Lower leg skin (tissue), 4 donors: ENCODE results near the gene KCNJ6. TPM values are rescaled to one million over a fixed set of nuclear protein-coding genes. Genes with fewer than 3 reads are reported as not detected.
A peak's percentile ranks its signal among the peaks of the same experiment; 100 is the strongest.

Experiments used
- DNase-seq, 2 donors: peaks; one replicate each; pipeline ENCODE4 v3.0.0-alpha.2; 2019; ENCODE audit warnings: low spot score in 2 of 2
- H3K4me3 ChIP-seq: fragments of 200-600 bp; sonication (generic); 2 replicates; pipeline ENCODE4 v1.5.1; 2017; ENCODE audit warnings: mild to moderate bottlenecking, low read depth; ENCODE audit not compliant: poor library complexity, severe bottlenecking
- CTCF ChIP-seq, 3 donors: fragments of 450-650 bp; IDR thresholded peaks; one replicate each; pipeline ENCODE4 v1.5.1; 2016; ENCODE audit warnings: antibody characterized with exemption in 3 of 3, mild to moderate bottlenecking in 3 of 3, moderate library complexity in 2 of 3
- POLR2A ChIP-seq, 2 donors: fragments of 450-650 bp; IDR thresholded peaks; one replicate each; pipeline ENCODE4 v1.6.1; 2016 to 2017; ENCODE audit warnings: antibody characterized with exemption in 2 of 2, mild to moderate bottlenecking in 1 of 2, moderate library complexity in 1 of 2
- WGBS, 2 donors: methylation state at CpG; one replicate each; pipeline ENCODE4 v1.1.5; 2018; 5-methylcytosine and 5-hydroxymethylcytosine counted together
- intact Hi-C: fragments of 100-400 bp; cut with DNase I; formaldehyde crosslinking; loops from one replicate; pipeline ENCODE4 v1.15.0; 2023; ENCODE audit warnings: low total_unique reads
- total RNA-seq, 4 donors: library from RNA; depleted of rRNA; stranded (reverse); fragments of >200 nt; gene quantifications; one replicate each; pipeline ENCODE4 v1.1.0, GENCODE V29; 2016

KCNJ6 gene
- total RNA-seq, 4 donors from 2014 or later = 0.04 TPM; not detected in 3

GRCh38 chr21:37904856-37905255 lies 11.4 kb downstream of the KCNJ6 start:
- no peak overlapping the region for H3K4me3 ChIP-seq
- TF ChIP-seq CTCF (IDR thresholded peaks at IDR 0.05) (no peak), POLR2A (IDR thresholded peaks at IDR 0.05) (no peak)
- intact Hi-C loops = no loop called here
- WGBS, 2 donors = 30 to 48% methylated on average over 4 of the region's 4 CpGs
- DNase-seq = peak in 1 of 2 donors; percentile 32

- intact Hi-C loops = no loop called here
- DNase-seq = no peak
- no peak overlapping the region for H3K4me3 ChIP-seq
- 77 to 80% methylated on average over 2 of the region's 2 CpGs for WGBS, 2 donors
- no peak for TF ChIP-seq CTCF (IDR thresholded peaks at IDR 0.05)
- TF ChIP-seq POLR2A (IDR thresholded peaks at IDR 0.05) = no peak
Observed at GRCh38 chr21:37903396-37903795, 12.9 kb downstream of the KCNJ6 start.

- no peak for TF ChIP-seq POLR2A (IDR thresholded peaks at IDR 0.05)
- no peak for TF ChIP-seq CTCF (IDR thresholded peaks at IDR 0.05)
- WGBS, 2 donors = 25 to 27% methylated on average over 6 of the region's 6 CpGs
- no peak overlapping the region for H3K4me3 ChIP-seq
- DNase-seq = no peak
- intact Hi-C loops = no loop called here
Observed at GRCh38 chr21:37899146-37899545, 17.1 kb downstream of the KCNJ6 start.

GRCh38 chr21:37896788-37897187 lies 19.5 kb downstream of the KCNJ6 start:
- H3K4me3 ChIP-seq = no peak overlapping the region
- no peak for TF ChIP-seq CTCF (IDR thresholded peaks at IDR 0.05)
- no peak for TF ChIP-seq POLR2A (IDR thresholded peaks at IDR 0.05)
- DNase-seq = no peak
- intact Hi-C loops = no loop called here
- 44 to 56% methylated on average over 5 of the region's 5 CpGs for WGBS, 2 donors

- no peak overlapping the region for H3K4me3 ChIP-seq
- TF ChIP-seq POLR2A (IDR thresholded peaks at IDR 0.05) = no peak
- TF ChIP-seq CTCF (IDR thresholded peaks at IDR 0.05) = no peak
- DNase-seq = no peak
- WGBS, 2 donors = 64 to 83% methylated on average over 2 of the region's 2 CpGs
- intact Hi-C loops = no loop called here
Observed at GRCh38 chr21:37891972-37892371, 24.3 kb downstream of the KCNJ6 start.

GRCh38 chr21:37888659-37889058 lies 27.6 kb downstream of the KCNJ6 start:
- WGBS, 2 donors = 88 to 96% methylated on average over 6 of the region's 6 CpGs
- intact Hi-C loops = no loop called here
- TF ChIP-seq POLR2A (IDR thresholded peaks at IDR 0.05) (no peak), CTCF (IDR thresholded peaks at IDR 0.05) (no peak)
- no peak overlapping the region for H3K4me3 ChIP-seq
- DNase-seq = peak in 1 of 2 donors; percentile 52
